Psoas muscle (tissue), 8 donors: ENCODE measurements around the gene RFT1. TPM values are rescaled to one million over a fixed set of nuclear protein-coding genes. Genes with fewer than 3 reads are reported as not detected.

Experiments
- ATAC-seq, 4 donors: fragments of 200-7000 bp; cut with Tn5 transposase; one replicate each; pipeline ENCODE4 v1.9.1; 2020; ENCODE audit warnings: moderate library complexity in 3 of 4, mild to moderate bottlenecking in 2 of 4
- DNase-seq, 2 donors: peaks; one replicate each; pipeline ENCODE4 v3.0.0-alpha.2; 2020
- H3K27ac ChIP-seq: fragments of 200-600 bp; one replicate; pipeline ENCODE4 v1.8.0; 2022
- H3K27me3 ChIP-seq, 3 donors: fragments of 200-600 bp in 1 of 3; one replicate each; pipeline versions ENCODE4 v1.6.1 to v1.8.0; 2013 to 2022; ENCODE audit warnings: low read length in 2 of 3, mild to moderate bottlenecking in 2 of 3, moderate library complexity in 1 of 3; ENCODE audit not compliant: insufficient read depth in 3 of 3
- H3K36me3 ChIP-seq, 2 donors: fragments of 200-600 bp in 1 of 2; one replicate each; pipeline versions ENCODE4 v1.6.1 to v1.8.0; 2013 to 2022; ENCODE audit warnings: low read depth in 1 of 2, mild to moderate bottlenecking in 1 of 2, moderate library complexity in 1 of 2; ENCODE audit not compliant: insufficient read depth in 1 of 2
- H3K4me1 ChIP-seq: fragments of 200-600 bp; one replicate; pipeline ENCODE4 v1.8.0; 2022
- H3K4me3 ChIP-seq: fragments of 200-600 bp; one replicate; pipeline ENCODE4 v1.8.0; 2022; ENCODE audit warnings: mild to moderate bottlenecking
- H3K9me3 ChIP-seq: fragments of 200-600 bp; one replicate; pipeline ENCODE4 v1.8.0; 2022
- CTCF ChIP-seq: fragments of 200-600 bp; IDR thresholded peaks from one replicate; pipeline ENCODE4 v1.8.0; 2022; ENCODE audit warnings: antibody characterized with exemption
- WGBS, 3 donors: extraction: QIAGEN DNeasy Blood & Tissue Kit; methylation state at CpG; one replicate each; pipeline versions ENCODE4 v1.1.6 to v1.1.7; 2013; 5-methylcytosine and 5-hydroxymethylcytosine counted together
- intact Hi-C, 2 donors: fragments of 100-400 bp; cut with DNase I; formaldehyde crosslinking; loops; one replicate each; pipeline versions ENCODE4 v1.11.0 to v1.14.2; 2022
- polyA plus RNA-seq, 3 donors: library from polyadenylated mRNA; stranded (reverse); fragments of 200-250 nt; gene quantifications; one replicate each; pipeline ENCODE4 v1.2.3, GENCODE V29; 2013
- total RNA-seq, 4 donors: library from RNA; stranded (reverse); fragmentation: NEBNext Ultra II Directional in 2 of 4; extraction: Animal tissue kit (Norgen Biotek cat#: 25700) in 2 of 4; gene quantifications; one replicate each; pipeline versions ENCODE4 v1.2.1 to v1.2.4, GENCODE V29; 2021 to 2023
- donor health status: healthy with polysubstance abuse.
- donor health status: DM: no; HTN: no; CAD: no; lungs with moderate emphysema.
- donor health status: Bipolar disorder and iron deficiency.
- donor health status: healthy.
- donor health status: DM: yes; HTN: yes; CAD: no.
- donor health status: DM: no; HTN: no; CAD: no.
- donor health status: DM: no; HTN: no; CAD: no.
- donor health status: DM: yes; HTN: yes; CAD: no.

RFT1 gene
- total and polyA plus RNA-seq, 7 donors, result 5.4 to 13.2 (median 6.9) TPM

GRCh38 chr3:53044711-53045517, 85.3 kb downstream of the RFT1 start:
- H3K4me1 ChIP-seq, result peaks cover 34% of the 10 kb centered on the region
- H3K9me3 ChIP-seq, result no peaks in the 10 kb centered on the region
- H3K27me3 ChIP-seq, result no peaks in the 10 kb centered on the region
- intact Hi-C loops, result loop anchor here in 1 of 2 donors (5.0 kb wide), 1 partner anchor 68 kb away; no protein-coding TSS in a partner anchor
- DNase-seq (peak; percentile 67 to 88), ATAC-seq (peak; percentile 71 to 80 (median 78))
- H3K36me3 ChIP-seq, result no peaks in the 10 kb centered on the region
- H3K4me3 ChIP-seq, result peak overlapping the region; percentile 92
- H3K27ac ChIP-seq, result peak overlapping the region; percentile 93
- WGBS, 3 donors, result 0 to 1% (median 0%) methylated on average over 34 to 101 of the region's 101 CpGs
- no peak for TF ChIP-seq CTCF

GRCh38 chr3:53044371-53044710, 85.9 kb downstream of the RFT1 start:
- no peak for ATAC-seq
- Histone ChIP-seq H3K4me1 (peaks cover 38% of the 10 kb centered on the region), H3K4me3 (peak overlapping the region; percentile 92), H3K27ac (peak overlapping the region; percentile 93), H3K9me3 (no peaks in the 10 kb centered on the region), H3K36me3 (no peaks in the 10 kb centered on the region), H3K27me3 (no peaks in the 10 kb centered on the region)
- DNase-seq, result no peak
- TF ChIP-seq CTCF, result no peak
- WGBS, 3 donors, result 48 to 61% (median 54%) methylated on average over 11 of the region's 11 CpGs
- intact Hi-C loops, result no loop called here

GRCh38 chr3:53043738-53044137, 86.5 kb downstream of the RFT1 start:
- peaks cover 44% of the 10 kb centered on the region for H3K4me1 ChIP-seq
- H3K27me3 ChIP-seq, result no peaks in the 10 kb centered on the region
- no peaks in the 10 kb centered on the region for H3K36me3 ChIP-seq
- intact Hi-C loops, result no loop called here
- DNase-seq (no peak), ATAC-seq (no peak)
- H3K4me3 ChIP-seq, result peak overlapping the region; percentile 92
- no peak overlapping the region for H3K27ac ChIP-seq
- 95 to 98% (median 97%) methylated on average over 2 of the region's 2 CpGs for WGBS, 3 donors
- no peaks in the 10 kb centered on the region for H3K9me3 ChIP-seq
- TF ChIP-seq CTCF, result no peak

GRCh38 chr3:53042651-53043050, 87.6 kb downstream of the RFT1 start:
- H3K27ac ChIP-seq, result no peak overlapping the region
- TF ChIP-seq CTCF, result no peak
- intact Hi-C loops, result no loop called here
- no peak for DNase-seq
- WGBS, 3 donors, result 94 to 97% (median 95%) methylated on average over 3 of the region's 3 CpGs
- H3K4me1 ChIP-seq, result peaks cover 49% of the 10 kb centered on the region
- no peak overlapping the region for H3K4me3 ChIP-seq
- no peaks in the 10 kb centered on the region for H3K27me3 ChIP-seq
- ATAC-seq, result no peak
- H3K36me3 ChIP-seq, result no peaks in the 10 kb centered on the region
- no peaks in the 10 kb centered on the region for H3K9me3 ChIP-seq
